AG04449 (cell line): Measurements from ENCODE around the gene CHI3L1.

Experiments
- CTCF ChIA-PET: fragments of 350-600 bp; formaldehyde crosslinking; extraction: SDS; loops from one replicate; lab custom pipeline; 2021; ENCODE audit warnings: antibody characterized with exemption; lab: Yijun Ruan, JAX
- POLR2A ChIA-PET: fragments of 400-600, 350-600 bp; formaldehyde crosslinking; extraction: SDS; loops from one replicate; lab custom pipeline; 2020; ENCODE audit warnings: antibody characterized with exemption, inconsistent platforms; lab: Yijun Ruan, JAX
- DNase-seq: peaks from one replicate; pipeline ENCODE4 v3.0.0-alpha.2; 2010; ENCODE audit warnings: low read depth, low spot score
- H3K4me3 ChIP-seq: 2 replicates; pipeline ENCODE4 v1.5.1; 2011; ENCODE audit warnings: low read depth, mild to moderate bottlenecking, control low read depth, low read length
- TF ChIP-seq, protein P1 (sequence below): IDR thresholded peaks from one replicate; pipeline ENCODE4 v1.5.1; 2011; ENCODE audit warnings: mild to moderate bottlenecking, moderate library complexity, low read length, control low read depth, inconsistent platforms; ENCODE audit not compliant: insufficient read depth; ENCODE audit errors: missing control alignments

Gene CHI3L1

DNA sequence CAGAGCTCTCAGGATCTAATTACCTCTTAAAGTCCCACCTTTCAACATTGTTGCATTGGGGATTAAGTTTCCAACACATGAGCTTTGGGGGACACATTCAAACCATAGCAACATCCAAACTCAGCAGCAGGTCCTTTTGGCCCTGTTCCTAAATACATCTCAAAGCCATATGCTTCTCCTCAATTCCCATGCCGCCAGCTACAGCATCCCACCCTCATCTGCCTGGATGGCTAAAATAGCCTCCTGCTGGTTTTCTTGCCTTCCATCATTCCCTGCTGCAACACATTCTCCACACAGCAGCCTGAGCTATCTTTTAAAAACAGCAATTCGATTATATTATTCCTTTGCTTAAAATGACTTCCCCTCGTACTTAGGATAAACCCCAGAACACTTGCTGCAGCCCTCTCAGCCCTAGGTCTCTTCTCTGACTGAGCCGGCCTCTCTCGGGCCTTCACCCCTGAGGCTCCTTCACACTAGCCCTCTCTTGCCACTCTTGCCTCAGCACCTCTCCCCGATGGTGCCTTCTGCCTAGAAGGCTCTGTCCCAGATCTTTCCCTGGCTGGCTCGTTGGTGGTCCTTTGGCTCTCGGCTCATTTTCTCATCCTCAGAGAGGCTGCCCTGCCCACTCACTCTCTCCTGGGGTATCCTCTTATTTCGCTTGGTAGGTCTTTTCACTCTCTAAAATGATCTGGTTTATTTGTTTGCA lies 27.4 kb downstream of the CHI3L1 start:
- ChIA-PET POLR2A (interaction anchor here (0.6 kb wide), 1 partner anchor 272 kb away, joined by 3 read pairs; no protein-coding TSS in a partner anchor), CTCF (interaction anchor here (1.0 to 10.6 kb wide), 5 partner anchors 12 to 120 kb away, joined by 3 to 106 read pairs (median 4); partner anchors contain the start of gene MYBPH)
- no peak for DNase-seq
- TF ChIP-seq, protein P1, sequence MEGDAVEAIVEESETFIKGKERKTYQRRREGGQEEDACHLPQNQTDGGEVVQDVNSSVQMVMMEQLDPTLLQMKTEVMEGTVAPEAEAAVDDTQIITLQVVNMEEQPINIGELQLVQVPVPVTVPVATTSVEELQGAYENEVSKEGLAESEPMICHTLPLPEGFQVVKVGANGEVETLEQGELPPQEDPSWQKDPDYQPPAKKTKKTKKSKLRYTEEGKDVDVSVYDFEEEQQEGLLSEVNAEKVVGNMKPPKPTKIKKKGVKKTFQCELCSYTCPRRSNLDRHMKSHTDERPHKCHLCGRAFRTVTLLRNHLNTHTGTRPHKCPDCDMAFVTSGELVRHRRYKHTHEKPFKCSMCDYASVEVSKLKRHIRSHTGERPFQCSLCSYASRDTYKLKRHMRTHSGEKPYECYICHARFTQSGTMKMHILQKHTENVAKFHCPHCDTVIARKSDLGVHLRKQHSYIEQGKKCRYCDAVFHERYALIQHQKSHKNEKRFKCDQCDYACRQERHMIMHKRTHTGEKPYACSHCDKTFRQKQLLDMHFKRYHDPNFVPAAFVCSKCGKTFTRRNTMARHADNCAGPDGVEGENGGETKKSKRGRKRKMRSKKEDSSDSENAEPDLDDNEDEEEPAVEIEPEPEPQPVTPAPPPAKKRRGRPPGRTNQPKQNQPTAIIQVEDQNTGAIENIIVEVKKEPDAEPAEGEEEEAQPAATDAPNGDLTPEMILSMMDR = no peak
- no peak overlapping the region for H3K4me3 ChIP-seq

DNA sequence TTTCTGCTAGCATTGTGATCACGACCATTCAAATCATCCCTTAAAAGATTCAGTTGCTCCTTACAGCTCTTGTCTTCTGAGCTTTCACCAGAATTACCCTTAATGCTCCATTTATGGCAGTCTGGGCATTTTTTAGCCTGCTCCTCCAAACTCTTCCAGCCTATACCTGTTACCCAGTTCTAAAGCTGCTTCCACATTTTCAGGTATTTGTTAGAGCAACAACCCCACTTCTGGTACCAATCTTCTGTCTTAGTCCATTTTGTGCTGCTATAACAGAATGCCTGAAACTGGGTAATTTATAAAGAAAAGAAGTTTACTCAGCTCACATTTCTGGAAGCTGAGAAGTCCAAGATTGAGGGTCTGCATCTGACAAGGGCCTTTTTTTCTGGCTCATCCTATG lies 28.1 kb downstream of the CHI3L1 start:
- POLR2A ChIA-PET = interaction anchor here (0.6 kb wide), 1 partner anchor 272 kb away, joined by 3 read pairs; no protein-coding TSS in a partner anchor
- no peak overlapping the region for H3K4me3 ChIP-seq
- DNase-seq = no peak
- CTCF ChIA-PET = interaction anchor here (1.0 to 10.6 kb wide), 5 partner anchors 11 to 119 kb away, joined by 3 to 106 read pairs (median 4); partner anchors contain the start of gene MYBPH
- TF ChIP-seq, protein P1 = no peak

DNA sequence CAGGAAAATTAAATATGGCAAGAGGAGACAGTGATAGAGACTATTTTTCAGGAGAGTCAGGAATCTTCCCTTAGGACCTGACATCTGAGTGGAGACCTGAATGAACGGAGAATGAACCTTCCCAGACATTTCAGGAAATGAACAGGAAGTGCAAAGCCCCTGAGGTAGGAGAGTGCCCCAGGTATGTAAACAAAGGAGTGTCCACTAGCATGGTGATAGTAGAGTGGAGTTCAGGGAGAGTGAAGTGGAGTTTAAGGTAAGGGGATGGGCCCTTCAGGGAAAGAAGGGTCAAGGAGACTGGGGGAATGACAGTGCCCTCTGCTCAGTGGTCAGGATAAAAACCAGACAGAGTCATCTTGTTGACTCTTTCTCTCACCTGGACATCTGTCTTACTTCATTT lies 30.2 kb downstream of the CHI3L1 start:
- POLR2A ChIA-PET = no interaction called here
- CTCF ChIA-PET = interaction anchor here (3.7 to 10.6 kb wide), 2 partner anchors 16 to 17 kb away, joined by 35 to 106 read pairs; partner anchors contain the start of gene MYBPH
- DNase-seq = no peak
- TF ChIP-seq, protein P1 = no peak
- no peak overlapping the region for H3K4me3 ChIP-seq

DNA sequence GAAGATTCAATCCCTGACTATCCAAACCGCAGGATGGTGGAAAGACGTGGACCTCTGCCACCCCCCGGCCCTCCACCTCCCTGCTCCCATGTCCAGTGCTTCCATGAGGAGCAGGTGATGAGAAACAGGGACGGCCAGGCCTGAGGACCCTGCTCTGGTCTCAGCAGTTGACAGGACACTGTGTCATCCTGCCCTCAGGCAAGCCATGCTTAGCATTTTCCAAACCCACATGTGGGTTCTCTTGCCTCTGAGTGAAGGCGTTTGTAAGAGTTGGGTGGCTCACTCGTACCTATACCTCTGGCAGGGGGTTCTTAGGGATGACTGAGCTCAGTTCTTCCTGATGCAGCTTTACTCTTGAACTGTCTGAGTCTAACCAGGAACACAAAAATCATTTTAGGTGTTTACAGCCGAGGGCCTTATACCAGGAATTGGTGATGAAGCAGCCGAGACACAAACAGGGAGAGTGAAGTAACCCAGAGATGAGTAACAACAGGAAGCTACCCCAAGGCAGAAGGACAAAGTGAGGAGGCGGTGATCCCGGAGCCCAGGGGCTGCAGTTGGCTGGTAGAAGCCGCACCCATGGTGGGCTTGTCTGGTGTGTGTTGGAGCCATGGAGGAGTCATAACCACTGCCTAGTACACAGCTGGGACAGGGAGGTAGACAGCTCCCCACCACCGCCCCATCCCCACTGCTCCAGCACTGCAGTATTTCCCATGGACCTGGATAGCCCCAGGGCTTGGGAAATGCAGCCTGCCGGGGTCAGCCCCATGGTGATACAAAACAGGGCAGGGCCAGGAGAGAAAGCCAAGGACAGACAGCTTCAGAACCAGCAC lies 32.3 kb downstream of the CHI3L1 start:
- no peak for DNase-seq
- ChIA-PET POLR2A (no interaction called here), CTCF (interaction anchor here (0.7 to 5.5 kb wide), 8 partner anchors 17 to 115 kb away, joined by 3 to 52 read pairs (median 6); partner anchors contain the start of gene ADORA1)
- TF ChIP-seq, protein P1 = no peak
- no peak overlapping the region for H3K4me3 ChIP-seq

DNA sequence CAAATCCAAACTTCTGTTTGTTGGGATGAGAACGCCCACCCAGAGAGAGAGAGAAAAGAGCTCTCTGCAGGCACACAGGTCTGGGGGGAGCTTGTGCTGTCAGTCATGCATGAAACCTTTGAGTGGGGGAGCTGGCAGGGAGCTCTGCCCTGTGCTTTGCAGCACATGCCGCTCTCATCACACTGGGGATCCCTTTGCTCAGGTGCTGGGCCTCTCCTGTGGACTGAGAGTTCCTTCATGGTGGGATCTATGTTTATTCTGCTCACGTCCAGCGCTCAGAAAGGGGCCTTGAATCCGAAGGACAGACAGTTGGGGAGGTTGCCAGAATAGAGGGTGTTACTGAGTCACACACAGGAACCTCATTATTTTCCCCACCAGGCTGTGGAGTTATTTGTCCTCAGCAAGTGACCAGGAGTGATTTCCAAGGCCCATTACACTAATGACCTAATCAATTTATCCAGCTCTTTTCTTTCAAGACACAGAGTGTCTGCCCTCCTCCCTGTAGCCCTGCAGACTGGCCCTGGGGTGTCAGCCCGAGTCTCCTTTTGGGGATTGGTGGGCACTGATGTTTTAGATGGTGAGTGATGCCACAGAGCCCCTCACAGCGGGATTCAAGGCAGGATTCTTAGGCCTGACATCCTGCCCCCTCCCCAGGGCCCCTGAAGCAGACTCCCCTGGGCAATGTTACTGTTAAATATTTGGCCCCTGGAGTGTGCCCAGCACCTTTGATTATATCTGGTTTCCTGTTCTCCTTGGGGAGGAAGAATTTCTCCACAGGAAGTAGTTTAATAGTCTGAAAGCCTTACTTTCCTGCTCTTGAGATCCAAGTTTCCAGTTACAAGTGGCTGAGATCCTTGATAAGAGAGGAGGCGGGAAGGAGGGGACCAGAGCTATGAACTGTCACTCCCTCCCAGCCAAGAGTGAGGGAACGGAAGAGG lies 33.2 kb downstream of the CHI3L1 start:
- TF ChIP-seq, protein P1 = no peak
- ChIA-PET CTCF (interaction anchor here (0.8 to 5.5 kb wide), 8 partner anchors 15 to 118 kb away, joined by 3 to 52 read pairs (median 6); partner anchors contain the start of gene ADORA1), POLR2A (interaction anchor here (1.1 kb wide), 1 partner anchor 19 kb away, joined by 3 read pairs; no protein-coding TSS in a partner anchor)
- H3K4me3 ChIP-seq = no peak overlapping the region
- DNase-seq = no peak
